ENCODE data around the gene TOM1. TPM values are rescaled to one million over a fixed set of nuclear protein-coding genes. Genes with fewer than 3 reads are reported as not detected.

Gene TOM1
- total and polyA plus RNA-seq, 2 of the 13 experiments (the other 11 are each of a cell fraction or from before 2014, with no cell fraction given) = 30.8 to 87.3 TPM

- peak; percentile 83; the same call in 1 of the 2 replicates for TF ChIP-seq AHDC1 (CRISPR knock-in tag; IDR thresholded peaks at IDR 0.05; ENCODE audit: borderline replicate concordance)
- TF ChIP-seq RORA (CRISPR knock-in tag; IDR thresholded peaks at IDR 0.05) = no peak
- no peak for TF ChIP-seq ZNF724P (CRISPR knock-in tag; IDR thresholded peaks at IDR 0.05; ENCODE audit: borderline replicate concordance)
- no peak; the same call in 1 of the 2 replicates for TF ChIP-seq ZXDC (CRISPR knock-in tag; IDR thresholded peaks at IDR 0.05)
- peak; percentile 76; the same call in 1 of the 2 replicates for TF ChIP-seq ZNF441 (CRISPR knock-in tag; IDR thresholded peaks at IDR 0.05; ENCODE audit: borderline replicate concordance)
- peak; percentile 53 for TF ChIP-seq SP2 (CRISPR knock-in tag; IDR thresholded peaks at IDR 0.05)
- TF ChIP-seq MATR3 (CRISPR knock-in tag; IDR thresholded peaks at IDR 0.05) = no peak
- TF ChIP-seq RAD21 (CRISPR knock-in tag; IDR thresholded peaks at IDR 0.05) = peak; percentile 64
- TF ChIP-seq KLF16 (CRISPR knock-in tag; IDR thresholded peaks at IDR 0.05) = peak; percentile 60 to 96; a peak in 2 of 4 replicates
- TF ChIP-seq ZNF577 (CRISPR knock-in tag; IDR thresholded peaks at IDR 0.05; ENCODE audit: borderline replicate concordance, low read depth) = no peak
- no peak for TF ChIP-seq ZSCAN22 (CRISPR knock-in tag; IDR thresholded peaks at IDR 0.05)
- TF ChIP-seq SRSF4 (IDR thresholded peaks at IDR 0.05; ENCODE audit: low read depth, low read length, poor library complexity, severe bottlenecking) = no peak
- no peak for TF ChIP-seq KAT7 (CRISPR knock-in tag; IDR thresholded peaks at IDR 0.05; ENCODE audit: borderline replicate concordance)
- TF ChIP-seq NFKBIZ (CRISPR knock-in tag; IDR thresholded peaks at IDR 0.05) = peak; percentile 93; the same call in 1 of the 2 replicates
- peak; percentile 98 for TF ChIP-seq ZNF614 (CRISPR knock-in tag; IDR thresholded peaks at IDR 0.05; ENCODE audit: borderline replicate concordance)
- TF ChIP-seq MED13 (CRISPR knock-in tag; IDR thresholded peaks at IDR 0.05) = no peak
- peak; percentile 99 for TF ChIP-seq KDM4B (CRISPR knock-in tag; IDR thresholded peaks at IDR 0.05)
- TF ChIP-seq ZFYVE20 (CRISPR knock-in tag; IDR thresholded peaks at IDR 0.05; ENCODE audit: borderline replicate concordance, low read depth) = no peak
- peak; percentile 80 for TF ChIP-seq SP5 (CRISPR knock-in tag; IDR thresholded peaks at IDR 0.05; ENCODE audit: borderline replicate concordance, low read depth)
- TF ChIP-seq MXD4 (CRISPR knock-in tag; IDR thresholded peaks at IDR 0.05) = peak; percentile 79
- TF ChIP-seq ISL2 (CRISPR knock-in tag; IDR thresholded peaks at IDR 0.05) = peak; percentile 85
- peak; percentile 69 for TF ChIP-seq ZNF878 (CRISPR knock-in tag; IDR thresholded peaks at IDR 0.05)
- TF ChIP-seq PCBP1 (IDR thresholded peaks at IDR 0.05; ENCODE audit: borderline replicate concordance, low read depth, low read length) = 0 out of 2 replicates have a peak, but pooled peaks have one; percentile 58
- peak; percentile 97 for TF ChIP-seq DPF2 (CRISPR knock-in tag; IDR thresholded peaks at IDR 0.05; ENCODE audit: borderline replicate concordance, low read depth)
Observed at GRCh38 chr22:35328472-35328885, 28.8 kb downstream of the TOM1 start (continued).
